HEK293 (cell line): ENCODE data around the gene PPARG.

Experiments
- CTCF ChIA-PET: fragments of 350-600 bp; formaldehyde crosslinking; extraction: SDS; loops from one replicate; lab custom pipeline; 2021; ENCODE audit warnings: antibody characterized with exemption; lab: Yijun Ruan, JAX
- POLR2A ChIA-PET: fragments of 300-600 bp; formaldehyde crosslinking; extraction: SDS; loops from one replicate; lab custom pipeline; 2020; ENCODE audit warnings: antibody characterized with exemption, inconsistent platforms; lab: Yijun Ruan, JAX
- H3K27ac ChIP-seq: fragments of 200-500 bp; sonication (Bioruptor generic); 2 replicates; pipeline ENCODE4 v1.5.1; 2014; ENCODE audit warnings: low read depth, low read length, control low read depth, inconsistent platforms; ENCODE audit errors: extremely low read depth
- H3K36me3 ChIP-seq, 2 experiments: fragments of 200-500 bp in 1 of 2; sonication (Bioruptor generic) in 1 of 2; 1 replicate in 1 of 2; 2 replicates in 1 of 2; pipeline ENCODE4 v1.5.1; 2014 to 2017; ENCODE audit warnings: inconsistent platforms in 2 of 2, low read length in 2 of 2; ENCODE audit not compliant: control insufficient read depth in 2 of 2, insufficient read depth in 1 of 2
- H3K4me1 ChIP-seq: fragments of 200-500 bp; sonication (Bioruptor generic); 2 replicates; pipeline ENCODE4 v1.5.1; 2014; ENCODE audit warnings: mild to moderate bottlenecking, low read length, inconsistent platforms; ENCODE audit not compliant: control insufficient read depth, insufficient read depth
- H3K4me3 ChIP-seq: 2 replicates; pipeline ENCODE4 v1.5.1; 2011; ENCODE audit warnings: low read depth, mild to moderate bottlenecking, control low read depth, low read length, moderate library complexity
- H3K9me3 ChIP-seq: fragments of 200-500 bp; sonication (Bioruptor generic); 2 replicates; pipeline ENCODE4 v1.5.1; 2014; ENCODE audit warnings: low read depth, low read length, inconsistent platforms; ENCODE audit not compliant: control insufficient read depth, insufficient read depth
- BCL11A ChIP-seq: fragments of 450-650 bp; formaldehyde crosslinking; IDR thresholded peaks from 2 replicates; pipeline ENCODE4 v1.5.1; 2016; ENCODE audit warnings: low read depth, missing biosample characterization, missing genetic modification characterization
- BCL11B ChIP-seq: fragments of 450-650 bp; formaldehyde crosslinking; IDR thresholded peaks from 2 replicates; pipeline ENCODE4 v1.5.1; 2016; ENCODE audit warnings: low read depth, missing biosample characterization, missing genetic modification characterization
- EGR2 ChIP-seq: fragments of 450-650 bp; formaldehyde crosslinking; IDR thresholded peaks from 2 replicates; pipeline ENCODE4 v1.5.1; 2016; ENCODE audit warnings: low read depth, missing biosample characterization, missing genetic modification characterization
- HOXA7 ChIP-seq: sonication (generic); formaldehyde crosslinking; IDR thresholded peaks from 2 replicates; pipeline ENCODE4 v1.8.1; 2022; ENCODE audit warnings: missing genetic modification reagents, borderline replicate concordance
- HOXC10 ChIP-seq: sonication (generic); formaldehyde crosslinking; IDR thresholded peaks from 2 replicates; pipeline ENCODE4 v1.8.1; 2023; ENCODE audit warnings: mild to moderate bottlenecking, missing genetic modification reagents
- KLF8 ChIP-seq: fragments of 450-650 bp; formaldehyde crosslinking; IDR thresholded peaks from 2 replicates; pipeline ENCODE4 v1.5.1; 2016; ENCODE audit warnings: missing biosample characterization, missing genetic modification characterization
- MEIS1 ChIP-seq: sonication (generic); formaldehyde crosslinking; IDR thresholded peaks from 2 replicates; pipeline ENCODE4 v1.8.1; 2022; ENCODE audit warnings: missing genetic modification reagents, mild to moderate bottlenecking, borderline replicate concordance
- OVOL3 ChIP-seq: fragments of 450-650 bp; formaldehyde crosslinking; IDR thresholded peaks from 2 replicates; pipeline ENCODE4 v1.5.1; 2016; ENCODE audit warnings: missing biosample characterization, missing genetic modification characterization
- SCRT1 ChIP-seq: fragments of 450-650 bp; formaldehyde crosslinking; IDR thresholded peaks from 2 replicates; pipeline ENCODE4 v1.5.1; 2016; ENCODE audit warnings: missing biosample characterization, missing genetic modification characterization, borderline replicate concordance
- SP3 ChIP-seq: fragments of 450-650 bp; formaldehyde crosslinking; IDR thresholded peaks from 2 replicates; pipeline ENCODE4 v1.5.1; 2016; ENCODE audit warnings: missing biosample characterization, missing genetic modification characterization
- WT1 ChIP-seq: fragments of 450-650 bp; formaldehyde crosslinking; IDR thresholded peaks from 2 replicates; pipeline ENCODE4 v1.5.1; 2016; ENCODE audit warnings: missing biosample characterization, missing genetic modification characterization
- ZEB2 ChIP-seq: fragments of 450-650 bp; formaldehyde crosslinking; IDR thresholded peaks from 2 replicates; pipeline ENCODE4 v1.5.1; 2016; ENCODE audit warnings: missing biosample characterization, missing genetic modification characterization
- ZNF132 ChIP-seq: fragments of 450-650 bp; formaldehyde crosslinking; IDR thresholded peaks from 2 replicates; pipeline ENCODE4 v1.5.1; 2017; ENCODE audit warnings: missing biosample characterization, missing genetic modification characterization, borderline replicate concordance
- ZNF248 ChIP-seq: fragments of 450-650 bp; formaldehyde crosslinking; IDR thresholded peaks from 2 replicates; pipeline ENCODE4 v1.5.1; 2017; ENCODE audit warnings: missing biosample characterization, missing genetic modification characterization
- ZNF302 ChIP-seq: fragments of 450-650 bp; formaldehyde crosslinking; IDR thresholded peaks from 2 replicates; pipeline ENCODE4 v1.5.1; 2016; ENCODE audit warnings: missing biosample characterization, missing genetic modification characterization, low read depth
- ZNF433 ChIP-seq: fragments of 450-650 bp; formaldehyde crosslinking; IDR thresholded peaks from 2 replicates; pipeline ENCODE4 v1.5.1; 2016; ENCODE audit warnings: missing biosample characterization, missing genetic modification characterization, low read depth
- ZNF560 ChIP-seq: fragments of 450-650 bp; formaldehyde crosslinking; IDR thresholded peaks from 2 replicates; pipeline ENCODE4 v1.5.1; 2017; ENCODE audit warnings: missing biosample characterization, missing genetic modification characterization, borderline replicate concordance
- ZNF830 ChIP-seq: fragments of 450-650 bp; IDR thresholded peaks from 2 replicates; pipeline ENCODE4 v1.5.0; 2018; ENCODE audit warnings: missing biosample characterization, missing genetic modification characterization, low read depth, mild to moderate bottlenecking, moderate library complexity
- ZSCAN16 ChIP-seq: fragments of 450-650 bp; formaldehyde crosslinking; IDR thresholded peaks from 2 replicates; pipeline ENCODE4 v1.5.1; 2016; ENCODE audit warnings: missing biosample characterization, missing genetic modification characterization
- TF ChIP-seq, protein P1 (sequence below): fragments of 450-650 bp; formaldehyde crosslinking; IDR thresholded peaks from 2 replicates; pipeline ENCODE4 v1.5.1; 2017; ENCODE audit warnings: missing biosample characterization, missing genetic modification characterization
- TF ChIP-seq, protein P2 (sequence below): fragments of 450-650 bp; formaldehyde crosslinking; IDR thresholded peaks from 2 replicates; pipeline ENCODE4 v1.5.1; 2016; ENCODE audit warnings: missing biosample characterization, missing genetic modification characterization
- TF ChIP-seq, protein P3 (sequence below): fragments of 450-650 bp; formaldehyde crosslinking; IDR thresholded peaks from 2 replicates; pipeline ENCODE4 v1.5.1; 2017; ENCODE audit warnings: missing biosample characterization, missing genetic modification characterization
- TF ChIP-seq, protein P4 (sequence below): fragments of 450-650 bp; formaldehyde crosslinking; IDR thresholded peaks from 2 replicates; pipeline ENCODE4 v1.5.1; 2017; ENCODE audit warnings: missing biosample characterization, missing genetic modification characterization
- TF ChIP-seq, protein P5 (sequence below): fragments of 450-650 bp; IDR thresholded peaks from 2 replicates; pipeline ENCODE4 v1.5.1; 2018; ENCODE audit warnings: missing biosample characterization, missing genetic modification characterization

Gene PPARG

DNA sequence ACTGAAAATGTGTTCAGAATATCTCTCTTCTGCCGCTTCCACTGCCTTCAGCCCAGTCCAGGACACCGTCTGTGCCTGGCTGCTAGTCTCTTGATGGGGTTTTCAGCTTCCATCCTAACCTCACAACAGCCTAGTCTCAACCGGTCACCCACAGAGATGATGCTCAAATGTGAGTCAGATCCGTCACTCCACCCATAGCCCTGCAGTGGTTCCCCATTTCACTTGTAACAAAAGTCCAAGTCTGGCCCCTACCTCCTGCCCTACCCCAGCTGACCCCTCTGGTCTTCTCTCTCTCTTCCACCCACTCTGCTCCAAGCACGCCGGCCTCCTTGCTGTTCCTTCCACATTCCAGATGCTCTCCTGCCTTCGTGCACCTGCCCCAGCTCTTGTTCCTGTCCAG is 68.1 kb downstream of the PPARG start (continued):
- TF ChIP-seq, protein P1, sequence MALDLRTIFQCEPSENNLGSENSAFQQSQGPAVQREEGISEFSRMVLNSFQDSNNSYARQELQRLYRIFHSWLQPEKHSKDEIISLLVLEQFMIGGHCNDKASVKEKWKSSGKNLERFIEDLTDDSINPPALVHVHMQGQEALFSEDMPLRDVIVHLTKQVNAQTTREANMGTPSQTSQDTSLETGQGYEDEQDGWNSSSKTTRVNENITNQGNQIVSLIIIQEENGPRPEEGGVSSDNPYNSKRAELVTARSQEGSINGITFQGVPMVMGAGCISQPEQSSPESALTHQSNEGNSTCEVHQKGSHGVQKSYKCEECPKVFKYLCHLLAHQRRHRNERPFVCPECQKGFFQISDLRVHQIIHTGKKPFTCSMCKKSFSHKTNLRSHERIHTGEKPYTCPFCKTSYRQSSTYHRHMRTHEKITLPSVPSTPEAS (tag by site-specific recombination) = no peak
- TF ChIP-seq ZNF433 (no peak), ZNF248 (no peak), BCL11B (tag by site-specific recombination) (no peak), ZNF560 (tag by site-specific recombination) (no peak), ZNF830 (tag by site-specific recombination) (no peak)
- TF ChIP-seq, protein P2, sequence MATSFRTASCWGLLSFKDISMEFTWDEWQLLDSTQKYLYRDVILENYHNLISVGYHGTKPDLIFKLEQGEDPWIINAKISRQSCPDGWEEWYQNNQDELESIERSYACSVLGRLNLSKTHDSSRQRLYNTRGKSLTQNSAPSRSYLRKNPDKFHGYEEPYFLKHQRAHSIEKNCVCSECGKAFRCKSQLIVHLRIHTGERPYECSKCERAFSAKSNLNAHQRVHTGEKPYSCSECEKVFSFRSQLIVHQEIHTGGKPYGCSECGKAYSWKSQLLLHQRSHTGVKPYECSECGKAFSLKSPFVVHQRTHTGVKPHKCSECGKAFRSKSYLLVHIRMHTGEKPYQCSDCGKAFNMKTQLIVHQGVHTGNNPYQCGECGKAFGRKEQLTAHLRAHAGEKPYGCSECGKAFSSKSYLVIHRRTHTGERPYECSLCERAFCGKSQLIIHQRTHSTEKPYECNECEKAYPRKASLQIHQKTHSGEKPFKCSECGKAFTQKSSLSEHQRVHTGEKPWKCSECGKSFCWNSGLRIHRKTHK (tag by site-specific recombination) = no peak

DNA sequence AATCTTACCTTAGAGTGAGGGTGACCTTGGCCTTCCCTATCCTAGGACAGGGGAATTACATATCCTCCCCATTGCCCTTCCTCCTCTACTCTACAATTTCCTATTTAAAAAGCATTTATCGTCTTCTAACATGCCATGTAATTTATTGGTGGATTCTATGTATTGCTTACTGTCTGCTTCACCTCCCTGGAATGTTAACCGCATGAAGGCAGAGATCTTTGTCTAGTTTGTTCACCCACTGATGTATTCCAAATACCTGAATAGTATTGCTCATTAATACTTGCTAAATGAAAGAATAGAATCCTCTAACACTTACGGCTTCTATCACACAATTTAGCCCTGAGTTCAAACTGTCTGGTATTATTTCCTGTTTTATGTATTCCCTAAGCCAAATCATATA is 68.6 kb downstream of the PPARG start:
- POLR2A ChIA-PET = no interaction called here
- CTCF ChIA-PET = interaction anchor here (0.6 kb wide), 1 partner anchor 15 kb away, joined by 3 read pairs; no protein-coding TSS in a partner anchor
- H3K4me1 ChIP-seq = peaks cover 14% of the 10 kb centered on the region
- no peak for TF ChIP-seq MEIS1
- no peak for TF ChIP-seq KLF8 (tag by site-specific recombination)
- TF ChIP-seq ZSCAN16 (tag by site-specific recombination) = no peak
- no peak for TF ChIP-seq BCL11A (tag by site-specific recombination)
- TF ChIP-seq, protein P3, sequence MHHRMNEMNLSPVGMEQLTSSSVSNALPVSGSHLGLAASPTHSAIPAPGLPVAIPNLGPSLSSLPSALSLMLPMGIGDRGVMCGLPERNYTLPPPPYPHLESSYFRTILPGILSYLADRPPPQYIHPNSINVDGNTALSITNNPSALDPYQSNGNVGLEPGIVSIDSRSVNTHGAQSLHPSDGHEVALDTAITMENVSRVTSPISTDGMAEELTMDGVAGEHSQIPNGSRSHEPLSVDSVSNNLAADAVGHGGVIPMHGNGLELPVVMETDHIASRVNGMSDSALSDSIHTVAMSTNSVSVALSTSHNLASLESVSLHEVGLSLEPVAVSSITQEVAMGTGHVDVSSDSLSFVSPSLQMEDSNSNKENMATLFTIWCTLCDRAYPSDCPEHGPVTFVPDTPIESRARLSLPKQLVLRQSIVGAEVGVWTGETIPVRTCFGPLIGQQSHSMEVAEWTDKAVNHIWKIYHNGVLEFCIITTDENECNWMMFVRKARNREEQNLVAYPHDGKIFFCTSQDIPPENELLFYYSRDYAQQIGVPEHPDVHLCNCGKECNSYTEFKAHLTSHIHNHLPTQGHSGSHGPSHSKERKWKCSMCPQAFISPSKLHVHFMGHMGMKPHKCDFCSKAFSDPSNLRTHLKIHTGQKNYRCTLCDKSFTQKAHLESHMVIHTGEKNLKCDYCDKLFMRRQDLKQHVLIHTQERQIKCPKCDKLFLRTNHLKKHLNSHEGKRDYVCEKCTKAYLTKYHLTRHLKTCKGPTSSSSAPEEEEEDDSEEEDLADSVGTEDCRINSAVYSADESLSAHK (tag by site-specific recombination) = no peak
- TF ChIP-seq WT1 (tag by site-specific recombination) = no peak
- TF ChIP-seq, protein P4, sequence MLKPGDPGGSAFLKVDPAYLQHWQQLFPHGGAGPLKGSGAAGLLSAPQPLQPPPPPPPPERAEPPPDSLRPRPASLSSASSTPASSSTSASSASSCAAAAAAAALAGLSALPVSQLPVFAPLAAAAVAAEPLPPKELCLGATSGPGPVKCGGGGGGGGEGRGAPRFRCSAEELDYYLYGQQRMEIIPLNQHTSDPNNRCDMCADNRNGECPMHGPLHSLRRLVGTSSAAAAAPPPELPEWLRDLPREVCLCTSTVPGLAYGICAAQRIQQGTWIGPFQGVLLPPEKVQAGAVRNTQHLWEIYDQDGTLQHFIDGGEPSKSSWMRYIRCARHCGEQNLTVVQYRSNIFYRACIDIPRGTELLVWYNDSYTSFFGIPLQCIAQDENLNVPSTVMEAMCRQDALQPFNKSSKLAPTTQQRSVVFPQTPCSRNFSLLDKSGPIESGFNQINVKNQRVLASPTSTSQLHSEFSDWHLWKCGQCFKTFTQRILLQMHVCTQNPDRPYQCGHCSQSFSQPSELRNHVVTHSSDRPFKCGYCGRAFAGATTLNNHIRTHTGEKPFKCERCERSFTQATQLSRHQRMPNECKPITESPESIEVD (tag by site-specific recombination) = no peak
- no peak for TF ChIP-seq OVOL3 (tag by site-specific recombination)
- TF ChIP-seq, protein P5, sequence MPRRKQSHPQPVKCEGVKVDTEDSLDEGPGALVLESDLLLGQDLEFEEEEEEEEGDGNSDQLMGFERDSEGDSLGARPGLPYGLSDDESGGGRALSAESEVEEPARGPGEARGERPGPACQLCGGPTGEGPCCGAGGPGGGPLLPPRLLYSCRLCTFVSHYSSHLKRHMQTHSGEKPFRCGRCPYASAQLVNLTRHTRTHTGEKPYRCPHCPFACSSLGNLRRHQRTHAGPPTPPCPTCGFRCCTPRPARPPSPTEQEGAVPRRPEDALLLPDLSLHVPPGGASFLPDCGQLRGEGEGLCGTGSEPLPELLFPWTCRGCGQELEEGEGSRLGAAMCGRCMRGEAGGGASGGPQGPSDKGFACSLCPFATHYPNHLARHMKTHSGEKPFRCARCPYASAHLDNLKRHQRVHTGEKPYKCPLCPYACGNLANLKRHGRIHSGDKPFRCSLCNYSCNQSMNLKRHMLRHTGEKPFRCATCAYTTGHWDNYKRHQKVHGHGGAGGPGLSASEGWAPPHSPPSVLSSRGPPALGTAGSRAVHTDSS = no peak
- no peak for TF ChIP-seq EGR2 (tag by site-specific recombination)
- TF ChIP-seq ZNF132 (tag by site-specific recombination) = no peak
- no peak for TF ChIP-seq SP3
- no peak for TF ChIP-seq SCRT1 (tag by site-specific recombination)
- no peak for TF ChIP-seq HOXA7 (CRISPR knock-in tag)
- TF ChIP-seq ZEB2 = no peak
- TF ChIP-seq ZNF302 = no peak
- TF ChIP-seq HOXC10 (CRISPR knock-in tag) = no peak
- TF ChIP-seq, all 188 proteins: peak for 0
- H3K4me3 ChIP-seq = no peak overlapping the region
- no peaks in the 10 kb centered on the region for H3K36me3 ChIP-seq
- no peak overlapping the region for H3K27ac ChIP-seq
- H3K9me3 ChIP-seq = no peaks in the 10 kb centered on the region
